HG03442 (cell line): ENCODE results near the gene SIVA1.
A peak's percentile ranks its signal among the peaks of the same experiment; 100 is the strongest.
"Not testable (repeated sequence)": the region's sequence is repeated elsewhere in the genome, so short reads cannot be mapped to it uniquely, and the experiment has no call there.

Source experiments
- ATAC-seq: cut with Tn5 transposase; IDR thresholded peaks from one replicate; pipeline ENCODE4 v1.9.1; 2021; ENCODE audit warnings: mild to moderate bottlenecking, moderate library complexity; ENCODE audit not compliant: unreplicated experiment

Gene SIVA1

DNA sequence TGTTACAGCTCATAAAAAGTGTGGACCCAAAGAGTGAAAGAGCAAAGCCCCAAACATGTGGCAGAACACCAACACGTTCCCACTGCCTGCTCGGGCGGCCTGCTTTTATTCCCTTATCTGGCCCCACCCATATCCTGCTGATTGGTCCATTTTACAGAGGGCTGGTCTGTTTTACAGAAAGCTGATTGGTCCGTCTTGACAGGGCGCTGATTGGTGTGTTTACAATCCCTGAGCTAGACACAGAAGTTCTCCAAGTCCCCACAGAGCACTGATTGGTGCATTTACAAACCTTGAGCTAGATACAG lies 2.2 kb upstream of the SIVA1 start:
- not testable (repeated sequence) for ATAC-seq

DNA sequence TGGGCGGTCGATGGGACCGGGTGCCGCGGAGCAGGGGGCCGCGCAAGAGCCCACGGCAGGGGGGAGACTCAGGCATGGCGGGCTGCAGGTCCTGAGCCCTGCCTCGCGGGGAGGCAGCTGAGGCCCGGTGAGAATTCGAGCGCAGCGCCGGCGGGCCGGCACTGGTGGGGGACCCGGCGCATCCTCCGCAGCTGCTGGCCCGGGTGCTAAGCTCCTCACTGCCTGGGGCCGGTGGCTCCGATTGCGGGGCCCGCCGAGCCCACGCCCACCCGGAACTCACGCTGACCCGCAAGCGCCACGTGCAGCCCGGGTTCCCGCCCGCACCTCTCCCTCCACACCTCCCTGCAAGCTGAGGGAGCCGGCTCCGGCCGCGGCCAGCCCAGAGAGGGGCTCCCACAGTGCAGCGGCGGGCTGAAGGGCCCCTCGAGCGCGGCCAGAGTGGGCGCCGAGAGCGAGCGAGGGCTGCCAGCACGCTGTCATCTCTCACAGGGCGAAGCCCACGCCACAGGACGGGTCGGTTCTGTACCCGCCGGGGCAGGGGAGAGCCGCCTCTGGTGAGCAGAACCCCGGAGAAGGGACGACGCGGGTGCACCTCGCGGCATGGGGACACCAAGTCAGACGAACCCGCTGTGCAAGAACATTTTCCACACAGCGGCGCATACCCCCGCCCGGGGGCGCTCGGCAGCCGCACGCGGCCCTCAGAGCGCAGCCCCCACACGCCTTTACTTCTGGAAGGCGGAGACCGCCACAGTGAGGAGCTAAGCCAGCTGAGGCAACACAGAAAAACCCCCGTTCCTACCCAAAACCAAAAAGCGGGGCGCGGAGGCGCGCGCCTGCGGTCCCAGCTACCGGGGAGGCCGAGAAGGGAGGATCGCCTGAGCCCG lies 1.2 kb upstream of the SIVA1 start:
- ATAC-seq, result no peak

DNA sequence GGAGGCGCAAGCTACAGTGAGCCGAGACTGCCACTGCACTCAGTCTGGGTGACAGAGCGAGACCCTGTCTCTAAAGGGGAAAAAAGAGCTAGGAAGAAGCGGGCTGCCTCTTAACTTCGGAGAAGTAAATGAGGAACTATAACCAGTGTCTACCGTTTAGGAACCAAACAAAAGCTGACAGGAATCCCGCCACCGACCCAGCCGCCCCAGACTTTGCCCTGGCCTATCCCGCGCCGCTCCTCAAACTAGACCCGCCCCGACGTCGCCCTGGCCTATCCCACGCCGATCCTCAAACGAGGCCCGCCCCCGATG lies 568 bp upstream of the SIVA1 start:
- ATAC-seq, result no peak

DNA sequence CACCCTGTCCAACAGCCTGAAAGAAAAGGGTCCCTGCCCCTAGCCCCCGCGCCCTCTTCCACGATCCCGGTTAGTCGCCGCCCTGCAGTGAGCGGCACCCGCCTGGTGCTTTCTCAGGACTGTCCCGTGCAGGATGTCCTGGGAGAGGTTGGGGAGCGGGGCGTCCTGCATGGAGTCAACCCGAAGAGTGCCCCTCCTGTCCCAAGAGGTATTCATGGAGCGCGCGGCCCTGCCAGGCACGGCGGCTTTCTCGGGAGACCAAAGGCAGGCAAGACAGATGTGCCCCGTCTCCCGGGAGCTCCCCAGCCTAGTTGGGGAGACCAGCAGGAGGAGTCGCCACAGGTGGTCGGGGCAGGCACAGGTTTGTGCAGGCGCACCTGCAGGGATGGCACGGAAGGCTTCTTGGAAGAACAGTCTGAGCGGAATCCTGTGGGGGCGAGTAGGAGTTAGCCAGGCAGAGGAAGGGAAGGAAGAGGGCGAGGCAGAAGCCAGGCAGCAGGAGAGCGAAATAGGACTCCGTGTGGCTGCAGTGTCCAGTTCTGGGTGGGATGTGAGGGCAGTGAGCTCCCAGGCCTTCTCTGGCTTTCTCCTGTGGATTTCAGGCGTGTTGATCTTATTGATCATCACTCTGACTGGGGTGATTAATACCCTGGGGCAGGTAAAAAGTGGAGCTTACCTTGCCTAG lies 723 bp downstream of the SIVA1 start:
- no peak for ATAC-seq

DNA sequence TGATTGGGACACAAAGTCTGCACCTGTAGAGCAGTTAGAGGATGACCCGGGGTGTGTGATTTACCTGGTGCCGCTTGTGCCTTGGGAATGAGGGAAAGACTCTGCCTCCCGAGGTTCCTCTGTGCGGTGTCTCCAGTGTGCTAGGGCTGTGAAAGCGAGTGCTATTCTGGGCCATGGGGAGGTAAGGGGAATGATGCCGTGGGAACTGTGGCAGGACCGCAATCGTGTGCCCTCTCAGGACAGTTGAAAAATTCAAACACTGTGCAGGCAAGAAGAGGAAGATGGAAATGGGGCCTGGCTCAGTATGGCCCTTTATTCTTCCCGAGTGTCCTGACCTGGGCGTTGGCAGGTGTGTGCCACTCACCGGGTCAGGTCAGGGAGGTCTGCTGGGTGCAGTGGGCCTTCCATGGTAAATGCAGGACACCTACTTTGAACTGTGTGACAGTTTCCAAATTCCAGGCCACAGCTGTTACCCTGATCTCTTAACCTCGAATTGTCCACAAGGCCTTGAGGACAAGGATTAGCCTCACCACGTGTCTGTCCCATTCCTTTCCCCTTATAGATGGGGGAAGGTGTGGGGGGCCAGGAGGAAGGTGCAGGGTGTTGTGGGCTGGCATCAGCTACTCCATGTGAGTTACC lies 1.4 kb downstream of the SIVA1 start:
- no peak for ATAC-seq

GRCh38 chr14:104755621-104756020 lies 2.7 kb downstream of the SIVA1 start:
- ATAC-seq, result no peak

GRCh38 chr14:104756477-104757237 lies 3.7 kb downstream of the SIVA1 start:
- no peak for ATAC-seq

- no peak for ATAC-seq
These were observed 4.3 kb downstream of the SIVA1 start for GRCh38 chr14:104757238-104757585.

- ATAC-seq, result no peak
These were observed 4.9 kb downstream of the SIVA1 start for GRCh38 chr14:104757681-104758392.

DNA sequence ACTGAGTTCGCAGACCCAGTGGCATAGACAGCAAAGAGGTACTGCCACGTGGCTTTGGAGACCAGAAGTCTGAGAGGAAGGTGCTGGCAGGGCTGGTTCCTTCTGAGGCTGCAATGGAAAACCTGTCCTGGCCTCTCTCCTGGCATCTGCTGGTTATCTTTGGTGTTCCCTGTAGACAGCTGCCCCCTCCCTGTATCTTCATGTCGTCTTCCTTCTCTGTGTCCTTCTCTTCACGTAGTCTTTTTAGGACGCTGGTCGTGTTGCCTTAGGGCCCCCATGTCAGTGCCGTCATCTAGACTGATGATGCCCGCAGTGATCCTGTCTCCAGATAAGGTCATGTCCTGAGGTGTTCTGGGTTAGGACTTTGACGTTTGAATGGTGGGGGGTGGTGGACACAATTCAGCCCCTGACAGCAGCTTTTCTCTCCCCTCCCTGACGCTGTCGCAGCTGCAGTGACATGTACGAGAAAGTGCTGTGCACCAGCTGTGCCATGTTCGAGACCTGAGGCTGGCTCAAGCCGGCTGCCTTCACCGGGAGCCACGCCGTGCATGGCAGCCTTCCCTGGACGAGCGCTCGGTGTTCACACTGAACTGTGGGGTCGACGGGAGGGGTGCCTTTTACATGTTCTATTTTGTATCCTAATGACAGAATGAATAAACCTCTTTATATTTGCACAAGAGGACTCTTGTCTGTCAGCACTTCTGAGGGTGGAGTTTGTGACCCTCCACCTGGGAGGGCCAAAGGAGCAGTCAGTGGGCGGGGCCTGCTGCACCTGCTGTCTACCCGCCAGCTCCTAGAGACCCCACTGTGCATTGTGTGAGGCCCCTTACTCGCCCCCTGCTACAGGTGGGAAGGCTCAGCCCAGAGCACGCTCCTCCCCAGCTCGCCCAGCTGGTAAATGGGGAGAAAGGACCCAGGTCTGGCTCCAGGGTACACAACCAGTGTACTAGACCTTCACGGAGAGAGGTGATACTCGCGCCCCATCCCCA lies 6.3 kb downstream of the SIVA1 start:
- no peak for ATAC-seq

DNA sequence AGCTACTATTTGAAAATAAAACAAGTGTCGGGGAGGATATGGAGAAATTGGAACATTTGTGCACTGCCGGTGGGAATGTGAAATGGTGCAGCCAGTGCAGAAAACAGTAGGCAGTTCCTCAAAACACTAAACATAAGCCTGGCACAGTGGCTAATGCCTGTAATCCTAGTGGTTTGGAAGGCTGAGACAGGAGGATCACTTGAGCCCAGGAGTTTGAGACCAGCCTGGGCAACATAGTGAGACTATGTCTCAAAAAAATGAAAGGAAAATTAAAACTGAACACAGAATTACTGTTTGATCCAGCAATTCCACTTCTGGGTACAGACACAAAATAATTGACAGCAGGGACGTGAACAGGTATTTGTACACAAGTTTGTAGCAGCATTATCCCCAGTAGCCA lies 12.6 kb downstream of the SIVA1 start:
- ATAC-seq, result no peak

DNA sequence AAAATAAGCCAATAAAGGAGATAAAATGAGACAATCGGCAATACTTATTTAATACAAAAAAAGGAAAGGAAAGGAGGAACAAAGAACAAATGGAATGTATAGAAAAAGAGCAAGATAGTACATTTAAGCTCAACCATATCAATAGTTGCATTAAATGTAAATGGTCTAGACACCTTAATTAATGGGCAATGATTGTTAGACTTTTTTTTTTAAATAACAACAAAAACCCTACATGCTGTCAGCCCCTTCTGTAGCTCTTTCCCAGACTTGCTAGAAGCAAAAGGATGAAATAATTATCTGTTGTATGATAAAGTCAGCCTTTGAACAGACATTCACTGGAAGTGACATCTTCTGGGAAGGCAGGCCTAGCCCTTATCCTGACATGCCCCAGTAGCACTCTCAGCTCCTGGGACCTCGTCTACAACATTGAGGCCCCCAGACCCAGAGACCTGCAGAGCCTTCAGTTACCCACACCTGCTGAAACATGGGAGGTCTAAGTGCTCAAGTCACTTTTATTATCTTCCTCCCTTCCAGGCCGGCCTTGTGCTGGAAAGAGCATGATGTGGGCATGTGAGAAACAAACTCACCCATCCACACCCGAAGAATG lies 13.4 kb downstream of the SIVA1 start:
- ATAC-seq, result no peak

- ATAC-seq, result no peak
These were observed 14.1 kb downstream of the SIVA1 start for GRCh38 chr14:104766863-104767633.

- no peak for ATAC-seq
These were observed 14.6 kb downstream of the SIVA1 start for GRCh38 chr14:104767634-104767918.

GRCh38 chr14:104768437-104769323 lies 15.7 kb downstream of the SIVA1 start:
- peak; percentile 65 for ATAC-seq

DNA sequence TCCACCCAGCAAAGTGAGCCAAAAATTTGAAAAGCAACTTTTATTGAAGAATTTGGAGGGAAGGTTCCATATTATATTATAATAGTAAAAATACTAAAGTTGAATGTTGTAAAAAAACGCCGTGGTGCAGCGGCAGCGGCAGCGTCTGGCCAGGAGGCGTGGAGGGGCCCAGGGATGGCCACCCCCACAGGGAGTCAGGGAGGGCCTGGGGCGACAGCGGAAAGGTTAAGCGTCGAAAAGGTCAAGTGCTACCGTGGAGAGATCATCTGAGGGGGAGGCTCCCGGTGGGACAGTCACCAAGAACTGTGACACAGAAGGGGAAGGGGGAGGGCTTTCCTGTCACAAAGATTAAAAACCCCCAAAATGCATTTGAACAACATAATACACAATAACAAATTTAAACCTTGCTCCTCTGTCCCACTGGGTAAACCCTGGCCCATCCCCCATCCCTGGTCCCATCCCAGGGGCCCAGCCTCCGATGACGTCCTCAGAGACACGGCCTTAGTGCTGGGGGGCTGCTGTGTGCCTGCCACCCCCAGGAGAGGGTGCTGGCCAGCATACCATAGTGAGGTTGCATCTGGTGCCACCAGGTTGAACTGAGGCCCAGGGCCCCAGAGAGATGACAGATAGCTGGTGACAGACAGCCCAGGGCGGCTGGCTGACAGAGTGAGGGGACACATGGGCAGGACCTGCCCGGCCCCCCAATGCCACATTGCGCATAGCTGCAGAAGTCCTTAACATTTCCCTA lies 16.6 kb downstream of the SIVA1 start:
- no peak for ATAC-seq

DNA sequence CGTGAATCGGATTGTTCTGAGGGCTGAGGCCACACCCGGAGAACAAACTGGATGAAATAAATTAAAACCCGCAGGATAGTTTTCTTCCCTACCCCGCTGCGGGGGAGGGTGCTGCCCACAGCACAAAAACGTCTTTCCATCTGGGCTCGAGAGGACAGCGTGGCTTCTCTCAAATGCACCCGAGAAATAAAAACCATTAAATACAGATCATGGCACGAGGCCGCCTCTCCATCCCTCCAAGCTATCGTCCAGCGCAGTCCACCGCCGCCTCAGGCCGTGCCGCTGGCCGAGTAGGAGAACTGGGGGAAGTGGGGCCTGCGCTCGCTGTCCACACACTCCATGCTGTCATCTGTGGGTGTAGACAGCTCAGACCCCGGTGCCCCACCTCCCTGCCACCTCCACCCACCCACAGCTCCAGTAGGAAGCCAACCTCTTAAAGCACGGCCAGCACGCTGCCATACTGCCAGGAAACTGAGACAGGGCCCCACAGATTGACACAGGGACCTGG lies 17.2 kb downstream of the SIVA1 start:
- ATAC-seq, result no peak
